Endometrial microvascular endothelial cells (primary cell): ENCODE data around the gene BRINP3. TPM values are rescaled to one million over a fixed set of nuclear protein-coding genes. Genes with fewer than 3 reads are reported as not detected.
"Not testable (repeated sequence)": the region's sequence is repeated elsewhere in the genome, so short reads cannot be mapped to it uniquely, and the experiment has no call there.

Experiments
- in situ Hi-C: cut with HindIII; loops from 2 replicates; pipeline ENCODE4 v1.10.0; 2017; ENCODE audit warnings: low sequenced_read_pairs, low pct_unique_long_range_greater_than_20kb; ENCODE audit errors: inconsistent ontology term
- total RNA-seq: library from RNA; depleted of rRNA; stranded (reverse); fragments of >200 nt; gene quantifications from one replicate; pipeline ENCODE4 v1.2.3, GENCODE V29; 2015; ENCODE audit errors: inconsistent ontology term

BRINP3 gene
- not detected for total RNA-seq

DNA sequence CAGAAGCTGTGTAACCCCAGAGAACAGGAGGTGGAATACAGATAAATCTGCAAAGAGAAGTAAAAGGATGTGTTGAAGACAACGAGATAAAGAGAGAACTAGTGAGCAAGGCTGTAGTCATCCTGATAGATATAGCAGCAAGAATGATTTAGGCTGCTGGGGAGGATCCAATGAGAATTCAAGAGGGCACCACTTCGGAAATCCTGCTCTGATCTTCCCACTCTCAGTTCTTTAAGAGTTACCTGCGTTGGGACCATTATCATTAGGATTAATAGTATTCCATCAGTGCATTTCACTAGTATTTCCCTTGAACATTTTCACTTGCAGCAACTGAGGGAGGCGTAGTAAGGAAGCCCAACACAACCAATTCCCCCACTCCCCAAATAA is at the start of gene BRINP3:
BRINP3 (minus strand) TSS at position 103 of the 387 bp plus-strand sequence.
- in situ Hi-C loops, result no loop called here

- in situ Hi-C loops, result no loop called here
These were observed 33.9 kb upstream of the BRINP3 start for GRCh38 chr1:190511554-190511953.

DNA sequence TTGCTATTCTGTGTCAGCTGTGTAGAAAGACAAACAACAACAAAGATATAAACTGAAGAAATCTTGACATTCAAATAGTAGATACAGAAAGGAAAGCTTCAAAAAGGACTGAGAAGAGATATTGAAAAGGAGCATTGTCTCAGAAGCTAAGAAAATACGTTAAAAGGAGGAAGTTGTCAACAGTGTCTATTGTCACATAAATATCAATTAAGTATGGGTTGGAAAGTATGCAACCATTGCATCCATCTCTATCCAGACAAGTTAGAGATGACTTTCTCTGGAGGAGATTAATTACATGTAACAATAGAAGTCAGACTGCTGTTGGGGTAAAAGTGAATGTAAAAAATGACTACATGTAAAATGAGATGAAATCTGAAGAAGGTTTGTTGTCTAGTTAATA is 29.7 kb upstream of the BRINP3 start:
- in situ Hi-C loops, result no loop called here

DNA sequence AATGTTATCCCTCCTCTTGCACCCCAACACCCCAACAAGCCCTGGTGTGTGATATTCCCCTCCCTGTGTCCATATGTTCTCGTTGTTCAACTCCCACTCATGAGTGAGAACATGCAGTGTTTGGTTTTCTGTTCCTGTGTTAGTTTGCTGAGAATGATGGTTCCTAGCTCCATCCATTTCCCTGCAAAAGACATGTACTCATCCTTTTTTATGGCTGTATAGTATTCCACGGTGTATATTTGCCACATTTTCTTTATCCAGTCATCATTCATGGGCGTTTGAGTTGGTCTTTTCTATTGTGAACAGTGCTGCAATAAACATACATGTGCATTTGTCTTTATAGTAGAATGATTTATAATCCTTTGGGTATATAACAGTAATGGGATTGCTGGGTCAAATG is 26.9 kb upstream of the BRINP3 start:
- in situ Hi-C loops, result not testable (repeated sequence)

- in situ Hi-C loops, result no loop called here
These were observed 19.9 kb upstream of the BRINP3 start for GRCh38 chr1:190497565-190497964.

- in situ Hi-C loops, result no loop called here
These were observed 16.8 kb upstream of the BRINP3 start for GRCh38 chr1:190494451-190494850.

- in situ Hi-C loops, result no loop called here
These were observed 13.7 kb upstream of the BRINP3 start for GRCh38 chr1:190491404-190491803.

DNA sequence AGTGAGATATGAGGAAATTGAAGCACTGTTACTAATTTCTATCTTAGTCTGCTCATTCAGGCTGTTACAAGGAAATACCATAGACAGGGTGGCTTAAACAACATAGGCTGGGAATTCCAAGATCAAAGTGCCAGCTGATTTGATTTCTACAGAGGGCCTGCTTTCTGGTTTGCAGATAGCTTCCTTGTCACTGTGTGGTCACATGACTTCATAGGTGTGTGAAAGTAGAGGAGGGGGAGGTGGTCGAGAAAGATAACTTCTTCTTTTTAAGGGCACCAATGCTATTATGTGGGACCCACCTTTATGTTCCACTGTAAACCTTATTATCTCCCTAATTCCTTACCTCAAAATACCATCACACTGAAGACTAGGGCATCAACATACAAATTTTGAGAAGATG is 6.4 kb upstream of the BRINP3 start:
- in situ Hi-C loops, result no loop called here

- in situ Hi-C loops, result no loop called here
These were observed 2.6 kb upstream of the BRINP3 start for GRCh38 chr1:190480231-190480630.

GRCh38 chr1:190479516-190479915 is 1.9 kb upstream of the BRINP3 start:
- in situ Hi-C loops, result no loop called here

DNA sequence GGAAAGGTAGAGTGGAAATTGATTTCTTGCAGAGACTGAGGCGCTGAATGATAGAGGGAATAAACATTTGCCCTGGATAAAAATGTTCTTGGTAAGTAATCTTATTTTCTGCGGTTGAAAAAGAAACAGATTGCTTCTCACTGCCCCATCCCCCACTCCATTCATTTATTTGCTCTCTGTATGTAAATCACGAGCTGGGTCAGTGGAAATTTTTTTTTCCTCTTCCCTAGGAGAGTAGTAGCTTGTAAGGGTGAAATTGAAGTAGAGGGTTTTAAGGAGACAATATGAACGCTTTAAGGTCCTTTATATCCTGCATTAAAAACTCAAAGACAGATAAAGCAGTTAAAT is 1.4 kb upstream of the BRINP3 start:
- in situ Hi-C loops, result no loop called here

- in situ Hi-C loops, result no loop called here
These were observed 735 bp upstream of the BRINP3 start for GRCh38 chr1:190478149-190479049.

GRCh38 chr1:190476806-190477205 is 858 bp downstream of the BRINP3 start:
- in situ Hi-C loops, result no loop called here

GRCh38 chr1:190476321-190476720 is 1.3 kb downstream of the BRINP3 start:
- in situ Hi-C loops, result no loop called here

GRCh38 chr1:190475421-190476141 is 2.1 kb downstream of the BRINP3 start:
- in situ Hi-C loops, result no loop called here

DNA sequence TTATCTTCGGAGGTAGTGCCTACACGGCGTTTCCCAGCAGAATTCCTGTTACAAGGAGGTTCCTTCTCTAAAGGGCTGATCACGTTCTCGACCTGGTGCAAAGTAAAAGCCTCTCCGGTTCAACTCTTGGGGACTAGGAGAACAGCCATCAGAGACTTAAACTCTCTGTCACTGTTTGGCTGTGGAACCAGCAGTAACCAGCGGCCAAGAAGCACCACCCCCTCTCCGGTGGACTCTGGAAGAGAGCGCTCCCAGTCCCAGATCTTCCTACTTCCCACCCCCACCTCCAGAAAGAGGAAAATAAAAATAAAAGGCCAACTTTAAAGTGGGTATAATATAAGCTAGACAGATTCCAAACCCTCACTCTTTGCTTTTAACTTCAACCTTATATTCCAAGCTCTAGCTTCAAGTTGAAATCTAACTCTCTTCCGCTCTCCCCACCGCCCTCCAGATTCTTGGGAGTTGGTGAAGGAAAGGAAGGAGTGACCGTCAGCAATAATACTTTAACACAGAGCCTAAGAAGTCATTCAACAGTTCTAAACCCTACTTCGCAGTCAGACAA is 2.9 kb downstream of the BRINP3 start:
- in situ Hi-C loops, result no loop called here

DNA sequence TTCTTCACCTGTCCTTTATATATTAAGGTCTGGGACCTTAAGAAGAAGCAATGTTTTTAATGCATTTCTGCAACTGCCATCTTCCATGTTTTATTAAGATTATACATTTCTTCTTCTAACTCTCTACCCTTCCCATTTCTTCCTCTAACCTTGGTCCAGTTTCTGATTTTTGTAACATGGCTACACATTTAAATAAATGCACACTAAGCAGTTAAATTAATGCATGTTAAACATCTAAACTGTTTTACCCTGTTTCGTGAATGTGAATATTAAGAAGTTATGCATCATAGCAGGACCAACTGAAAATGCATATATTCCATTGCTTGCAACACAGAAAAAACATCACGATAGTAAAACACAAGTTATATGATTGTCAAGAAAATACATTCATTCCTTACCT is 3.7 kb downstream of the BRINP3 start:
- in situ Hi-C loops, result no loop called here

GRCh38 chr1:190472494-190472893 is 5.2 kb downstream of the BRINP3 start:
- in situ Hi-C loops, result no loop called here

DNA sequence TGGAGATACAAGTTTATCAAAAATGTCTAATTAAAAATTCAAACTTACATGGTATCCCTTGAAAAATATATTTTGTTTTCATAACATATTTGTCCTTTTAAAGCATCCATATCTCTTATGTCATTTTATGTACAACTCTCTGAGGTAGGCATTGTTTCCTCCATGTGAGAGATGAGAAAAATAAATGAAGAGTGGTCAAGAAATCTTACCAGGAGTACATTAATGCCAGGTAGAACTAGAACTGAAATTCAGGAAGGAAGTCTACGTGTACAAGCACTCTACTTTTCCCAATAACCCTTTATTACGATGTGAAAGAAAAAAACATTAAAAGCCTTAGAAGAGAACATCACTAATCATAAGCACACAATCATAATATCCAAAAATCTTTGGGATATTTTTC is 5.6 kb downstream of the BRINP3 start:
- in situ Hi-C loops, result no loop called here

- in situ Hi-C loops, result no loop called here
These were observed 13.0 kb downstream of the BRINP3 start for GRCh38 chr1:190464690-190465089.
